ENCODE data around the gene CNTN4.

CNTN4 gene

DNA sequence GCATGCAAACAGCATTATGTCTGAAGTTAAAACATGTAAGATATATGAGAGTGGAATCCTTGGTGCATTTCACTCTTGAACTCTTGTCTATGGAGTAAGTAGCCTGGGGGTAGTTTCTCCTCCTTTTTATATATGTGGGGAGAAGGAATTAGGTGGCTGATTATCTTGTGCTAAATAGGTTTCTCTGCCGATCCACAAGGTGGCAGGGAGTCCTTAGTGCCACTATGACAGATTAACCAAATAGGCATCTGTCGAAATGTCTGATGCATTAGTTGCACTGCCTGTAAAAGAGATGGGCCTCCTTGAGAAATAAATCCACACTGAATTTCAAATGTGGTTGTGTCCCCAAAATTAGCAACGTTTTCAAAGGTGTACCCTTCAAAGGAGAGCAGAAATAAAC, 170.1 kb downstream of the CNTN4 start:
- peak in 1 of 3 experiments; percentile 6 for DNase-seq

DNA sequence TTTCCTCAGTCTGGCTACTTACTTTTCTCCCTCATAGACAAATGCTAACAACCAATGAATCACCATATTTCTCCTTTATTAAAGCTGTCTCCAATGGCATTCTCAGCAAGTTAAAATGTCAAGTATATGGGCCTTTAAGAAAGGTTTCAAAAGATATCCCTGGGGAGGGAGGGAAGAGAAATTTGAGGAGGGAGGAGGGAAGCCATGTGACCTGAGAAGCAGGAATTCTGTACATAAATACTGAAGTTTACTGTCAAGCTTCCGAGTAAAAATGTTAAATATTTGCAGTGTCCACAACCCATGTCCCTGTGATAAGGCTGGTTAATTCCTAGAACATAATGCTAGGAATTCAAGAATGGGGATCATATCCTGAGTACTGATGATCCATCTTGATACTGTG, 175.9 kb downstream of the CNTN4 start:
- DNase-seq, result no peak

DNA sequence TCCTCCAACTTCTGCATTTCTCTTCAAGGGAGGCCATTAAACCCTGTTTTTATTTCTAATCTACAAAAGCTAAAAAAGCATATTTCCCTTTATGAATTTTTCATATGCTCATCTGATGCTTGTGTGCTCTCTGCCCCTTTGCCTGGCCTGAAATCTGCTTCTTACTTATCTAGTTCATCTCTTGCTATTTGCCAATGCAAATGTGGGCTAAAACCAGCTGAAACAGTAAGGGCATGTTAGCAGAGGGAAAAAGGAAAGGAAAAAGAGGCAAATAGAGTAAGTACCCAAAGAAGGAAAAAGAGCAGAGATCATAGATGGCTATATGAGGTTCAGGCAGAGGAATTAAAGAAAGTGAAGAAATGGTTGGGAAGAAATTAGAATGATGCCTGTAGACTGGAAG, 185.2 kb downstream of the CNTN4 start:
- no peak for DNase-seq

DNA sequence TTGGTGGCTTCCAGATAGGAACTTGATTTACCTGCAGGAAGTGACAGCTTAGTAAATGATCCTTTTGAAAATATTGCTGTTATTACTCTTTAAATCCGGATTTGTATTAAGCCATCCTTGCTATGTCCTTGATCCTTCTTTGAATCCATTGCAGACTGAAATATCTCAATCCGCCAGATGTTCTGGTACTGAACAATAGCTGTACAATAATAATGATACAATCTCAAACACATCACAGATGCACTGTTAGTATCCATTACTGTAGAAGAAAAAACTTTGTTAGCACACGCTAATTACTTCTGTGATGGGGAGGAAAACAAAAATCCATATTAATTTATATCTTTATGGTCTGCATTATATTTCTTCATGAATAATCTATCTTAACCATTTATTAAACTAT, 202.3 kb downstream of the CNTN4 start:
- no peak for DNase-seq

DNA sequence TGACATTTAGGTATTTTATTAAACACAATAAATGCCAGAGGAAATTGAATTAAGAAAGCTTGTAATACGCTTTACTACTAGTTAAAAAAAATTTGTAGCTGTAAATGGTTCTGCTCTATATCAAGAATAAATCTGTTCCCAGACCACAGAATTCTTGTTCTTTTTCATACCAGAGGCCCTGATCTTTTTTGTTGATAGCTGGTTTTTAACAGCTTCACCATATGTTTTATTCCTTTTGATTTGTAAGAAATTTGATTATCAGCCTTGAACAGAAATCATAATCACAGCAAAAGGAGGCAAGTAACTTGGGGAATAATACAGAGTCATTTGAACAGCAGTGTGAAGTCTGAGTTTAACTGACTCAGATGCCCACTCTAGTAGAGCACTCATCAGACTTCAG, 202.7 kb downstream of the CNTN4 start:
- DNase-seq, result no peak

DNA sequence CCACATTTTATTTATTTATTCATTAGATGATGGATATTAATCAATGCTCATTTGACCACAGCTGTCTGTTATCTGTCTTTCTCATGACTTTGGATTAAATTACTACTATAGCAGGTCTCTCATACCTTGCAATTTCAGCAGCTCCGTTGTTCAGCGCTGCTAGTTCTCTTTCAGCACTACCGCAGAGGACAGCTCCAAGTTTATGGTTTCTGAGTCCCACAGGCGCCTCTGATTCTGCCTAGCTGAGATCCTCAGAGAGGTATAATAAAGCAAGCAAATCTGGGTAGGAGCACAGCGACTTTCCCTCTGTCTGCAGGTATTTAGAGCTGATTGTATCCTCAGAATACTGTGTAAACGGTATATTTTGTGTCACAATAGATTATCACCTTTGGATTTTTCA, 204.9 kb downstream of the CNTN4 start:
- no peak for DNase-seq

DNA sequence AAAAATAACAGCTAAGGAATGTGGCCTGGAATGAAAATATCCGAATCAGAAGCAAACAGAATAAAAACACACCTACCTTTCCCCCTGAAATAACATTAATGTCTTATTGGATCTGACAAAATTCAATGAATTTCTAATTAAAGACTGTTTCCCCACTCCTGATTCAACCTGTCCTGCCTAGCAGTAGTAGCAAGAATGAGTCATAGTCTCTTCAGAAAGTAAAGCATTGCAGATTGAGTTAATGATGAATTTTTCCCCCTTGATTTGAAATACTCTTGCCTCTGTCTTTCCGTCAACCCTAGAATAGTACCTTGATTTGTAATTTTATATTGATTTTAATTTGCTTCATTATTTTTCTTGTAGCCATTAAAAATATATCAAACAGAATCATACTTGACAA, 212.4 kb downstream of the CNTN4 start:
- DNase-seq, result no peak

DNA sequence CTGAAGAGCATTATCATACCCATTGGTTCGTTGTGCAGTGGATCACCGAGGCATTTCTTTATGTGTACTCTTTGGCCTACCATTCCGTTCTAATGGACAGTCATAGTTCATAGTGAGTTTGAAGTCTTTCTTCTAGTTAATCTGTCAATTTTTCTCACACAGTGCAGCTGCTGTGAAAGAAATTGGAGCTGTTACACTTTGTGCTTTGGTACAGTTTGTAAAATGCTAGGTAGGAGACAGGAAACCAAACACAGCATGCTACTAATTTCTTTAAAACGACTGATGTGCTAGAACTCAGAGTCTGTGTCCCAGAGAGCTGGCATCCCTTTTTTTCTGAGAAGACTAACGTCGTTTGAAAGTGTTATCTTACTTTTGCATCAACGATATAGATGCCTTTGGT, 218.9 kb downstream of the CNTN4 start:
- no peak for DNase-seq

DNA sequence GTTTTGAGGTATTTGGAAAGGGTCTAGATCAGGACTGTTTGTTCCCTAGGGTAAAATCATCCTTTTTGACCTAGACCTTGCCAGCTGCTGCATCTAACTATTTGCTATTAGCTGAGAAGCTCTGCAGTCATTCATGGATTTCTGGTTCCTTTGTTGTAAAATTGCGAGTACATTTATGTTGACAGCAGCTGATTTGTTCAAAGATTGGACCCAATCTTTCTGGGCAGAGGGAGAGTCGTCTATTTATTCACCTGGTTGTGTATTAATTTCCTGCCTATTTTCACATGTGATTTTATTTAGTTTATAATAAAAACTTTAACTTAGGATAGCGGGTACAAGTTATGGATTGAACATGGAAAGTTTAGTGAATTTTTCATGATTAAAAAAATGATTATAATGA, 236.3 kb downstream of the CNTN4 start:
- peak in 1 of 3 experiments; percentile 18 for DNase-seq

DNA sequence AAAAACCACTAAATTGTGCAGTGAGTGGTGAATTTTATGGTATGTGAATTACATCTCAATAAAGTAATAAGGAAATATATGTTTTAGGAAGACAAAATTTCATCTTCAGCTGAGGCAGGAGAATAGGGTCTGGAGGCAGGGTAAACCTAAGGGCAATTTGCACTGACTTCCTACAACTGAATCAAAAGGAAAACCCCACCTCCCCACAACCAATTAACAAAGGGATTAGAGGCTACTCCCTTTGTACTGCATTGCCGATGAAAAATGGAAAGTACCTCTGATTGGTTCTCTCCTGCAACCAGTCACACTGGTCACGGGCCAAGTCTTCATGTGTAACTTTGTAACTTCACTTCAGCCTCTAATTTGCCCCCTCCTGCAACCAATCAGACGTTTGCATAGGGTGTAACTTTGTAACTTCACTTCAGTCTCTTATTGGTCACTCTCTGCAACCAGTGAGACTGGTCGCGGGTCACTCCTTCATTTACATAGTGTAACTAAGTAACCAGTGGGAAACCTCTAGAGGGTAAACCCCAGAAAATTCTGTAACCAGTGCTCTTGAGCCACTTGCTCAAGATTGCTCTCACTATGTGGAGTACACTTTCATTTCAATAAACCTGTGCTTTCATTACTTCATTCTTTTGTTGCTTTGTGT, 244.5 kb downstream of the CNTN4 start:
- DNase-seq, result no peak

DNA sequence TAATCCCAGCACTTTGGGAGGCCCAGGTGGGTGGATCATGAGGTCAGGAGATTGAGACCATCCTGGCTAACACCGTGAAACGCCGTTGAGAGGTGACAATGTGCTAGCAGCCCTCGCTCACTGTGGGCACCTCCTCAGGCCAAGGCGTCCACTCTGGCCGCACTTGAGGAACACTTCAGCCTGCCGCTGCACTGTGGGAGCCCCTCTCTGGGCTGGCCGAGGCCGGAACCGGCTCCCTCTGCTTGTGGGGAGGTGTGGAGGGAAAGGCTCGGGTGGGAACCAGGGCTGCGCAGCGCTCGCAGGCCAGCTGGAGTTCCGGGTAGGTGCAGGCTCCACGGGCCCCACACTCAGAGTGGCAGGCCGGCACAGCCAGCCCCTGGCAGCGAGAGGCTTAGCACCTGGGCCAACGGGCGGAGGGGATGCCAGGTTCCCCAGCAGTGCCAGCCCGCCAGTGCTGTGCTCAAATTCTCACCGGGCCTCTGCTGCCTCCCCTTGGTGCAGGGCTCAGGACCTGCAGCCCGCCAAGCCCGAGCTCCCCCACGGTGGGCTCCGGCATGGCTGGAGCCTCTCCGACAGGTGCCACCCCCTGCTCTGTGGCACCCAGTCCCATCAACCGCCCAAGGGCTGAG, 253.6 kb downstream of the CNTN4 start:
- DNase-seq, result no peak

DNA sequence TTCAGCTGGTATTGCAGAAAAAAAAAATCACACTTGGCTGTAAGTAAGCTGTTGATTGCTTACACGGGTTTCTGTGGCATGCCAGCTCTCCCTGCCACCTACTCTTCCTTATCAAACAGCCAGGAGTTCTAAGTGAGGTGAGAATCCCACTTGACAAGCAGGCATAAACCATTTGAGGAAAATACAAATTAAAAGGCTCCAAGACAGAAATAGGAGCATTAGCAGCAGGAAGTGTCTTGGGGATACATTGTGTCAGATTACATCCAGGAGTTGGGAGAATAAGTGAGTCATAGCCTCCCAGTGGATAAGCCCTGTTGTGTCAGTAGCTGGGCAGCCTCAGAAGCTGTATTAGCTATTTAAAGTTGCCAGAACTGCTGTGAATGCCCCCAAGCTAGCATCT, 256.0 kb downstream of the CNTN4 start:
- DNase-seq, result peak in 2 of 3 experiments; percentile 4 to 22

DNA sequence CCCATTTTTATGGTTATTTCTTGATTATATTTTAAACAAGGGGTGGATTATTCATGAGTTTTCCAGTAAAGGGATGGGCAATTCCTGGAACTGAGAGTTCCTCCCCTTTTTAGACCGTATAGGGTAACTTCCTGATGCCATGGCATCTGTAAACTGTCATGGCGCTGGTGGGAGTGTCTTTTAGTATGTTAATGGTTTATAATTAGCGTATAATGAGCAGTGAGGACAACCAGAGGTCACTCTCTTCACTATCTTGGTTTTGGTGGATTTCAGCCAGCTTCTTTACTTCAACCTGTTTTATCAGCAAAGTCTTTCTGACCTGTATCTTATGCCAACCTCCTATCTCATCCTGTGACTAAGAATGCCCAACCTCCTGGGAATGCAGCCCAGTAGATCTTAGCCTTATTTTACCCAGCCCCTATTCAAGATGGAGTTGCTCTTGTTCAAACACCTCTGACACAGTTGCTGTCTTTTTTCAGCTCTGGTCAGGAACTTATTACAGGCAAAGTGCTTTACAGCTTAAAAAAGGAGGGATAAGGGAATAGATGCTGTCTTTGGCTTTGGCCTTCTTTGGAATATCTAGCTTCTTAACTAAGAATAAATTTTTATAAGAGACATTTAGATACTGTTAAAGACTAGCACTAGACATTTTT, 257.8 kb downstream of the CNTN4 start:
- DNase-seq, result no peak

DNA sequence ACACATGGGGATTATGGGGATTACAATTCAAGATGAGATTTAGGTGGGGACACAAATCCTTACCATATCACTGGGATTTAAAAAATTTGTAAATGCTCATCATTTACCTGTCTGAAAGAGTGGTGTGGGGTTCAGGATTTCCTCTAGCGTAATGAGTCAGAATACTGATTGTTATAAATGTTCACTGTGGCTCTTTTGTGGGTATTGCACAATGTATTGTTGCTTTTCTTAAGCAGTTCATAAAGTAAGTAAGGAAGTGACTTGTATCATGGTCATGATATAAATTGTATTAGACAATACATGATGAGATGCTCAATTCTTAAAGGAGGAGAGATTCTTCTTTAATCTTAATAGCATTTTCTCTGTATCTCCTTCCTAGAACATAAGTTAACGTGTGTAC, 262.1 kb downstream of the CNTN4 start:
- no peak for DNase-seq

DNA sequence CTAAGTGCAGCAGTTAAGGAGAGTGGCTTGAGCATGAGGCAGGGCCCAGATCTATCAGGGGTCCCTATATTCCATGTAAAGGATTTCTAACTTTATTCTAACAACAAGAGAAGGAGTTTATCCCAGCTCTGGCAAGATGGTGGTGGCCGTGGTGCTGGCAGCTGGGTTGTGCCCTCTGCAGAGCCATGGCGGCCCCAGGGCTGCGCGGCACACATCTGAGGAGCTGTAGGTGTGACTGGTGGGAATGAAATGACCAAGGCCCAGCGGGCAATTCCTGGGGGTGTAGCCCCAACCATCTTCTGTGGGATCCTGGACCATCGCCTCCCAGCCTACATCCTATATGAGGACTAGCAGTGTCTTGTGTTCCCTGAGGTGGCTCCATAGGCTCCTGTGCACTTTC, 263.5 kb downstream of the CNTN4 start:
- no peak for DNase-seq

DNA sequence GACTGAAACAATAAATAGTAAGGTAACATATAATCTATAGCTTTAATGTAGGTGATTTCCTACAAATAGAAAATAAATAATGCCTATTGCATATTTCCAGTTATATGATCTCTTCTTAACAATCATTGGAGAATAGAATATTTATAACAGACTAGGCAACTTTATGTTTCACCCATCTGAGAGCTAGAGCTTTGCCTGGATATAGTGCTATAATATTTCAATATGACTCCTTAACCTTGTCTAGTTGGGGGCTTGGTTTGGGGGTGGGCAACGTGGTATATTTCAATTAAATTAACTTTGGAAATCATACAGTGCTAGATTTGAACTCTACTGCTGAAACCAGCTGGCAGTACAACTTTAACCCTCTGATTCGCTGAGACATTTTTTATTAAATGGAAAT, 265.2 kb downstream of the CNTN4 start:
- no peak for DNase-seq

DNA sequence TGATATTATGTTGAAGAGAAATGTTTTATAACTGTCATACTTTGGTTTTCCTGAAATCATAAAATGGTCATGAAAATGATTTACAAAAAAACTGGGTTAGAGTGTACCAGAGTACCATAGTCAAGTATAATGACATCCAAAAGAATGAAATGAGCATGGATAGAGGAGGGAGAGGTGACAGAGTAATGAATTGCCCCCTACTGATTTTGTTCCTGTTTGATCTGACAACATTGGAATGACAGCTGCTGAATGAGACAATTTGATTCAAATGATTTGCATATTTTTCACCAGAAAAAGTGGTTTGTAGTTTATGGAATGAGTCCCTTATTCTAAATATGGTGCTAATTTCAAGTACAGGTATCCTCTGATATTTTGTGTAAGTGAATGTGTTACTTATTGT, 271.7 kb downstream of the CNTN4 start:
- DNase-seq, result no peak

DNA sequence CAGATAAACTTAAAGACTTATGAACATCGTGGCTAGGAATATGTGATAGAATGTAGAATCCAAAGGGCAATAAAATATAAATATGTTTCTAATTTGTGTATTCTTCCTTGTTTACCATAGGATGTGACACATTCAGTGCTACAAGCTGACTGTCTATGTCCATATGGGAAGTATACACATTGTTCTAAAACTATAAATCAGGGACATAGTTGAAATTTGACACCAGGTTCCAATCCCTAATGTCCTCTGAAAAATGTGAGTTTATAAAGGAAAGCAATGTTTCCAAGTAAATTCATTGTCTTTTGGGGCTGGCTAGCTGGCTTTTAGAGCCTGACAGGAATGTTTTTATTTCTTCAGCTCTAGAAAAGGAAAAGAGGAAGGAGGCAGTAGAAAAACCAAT, 273.6 kb downstream of the CNTN4 start:
- no peak for DNase-seq

DNA sequence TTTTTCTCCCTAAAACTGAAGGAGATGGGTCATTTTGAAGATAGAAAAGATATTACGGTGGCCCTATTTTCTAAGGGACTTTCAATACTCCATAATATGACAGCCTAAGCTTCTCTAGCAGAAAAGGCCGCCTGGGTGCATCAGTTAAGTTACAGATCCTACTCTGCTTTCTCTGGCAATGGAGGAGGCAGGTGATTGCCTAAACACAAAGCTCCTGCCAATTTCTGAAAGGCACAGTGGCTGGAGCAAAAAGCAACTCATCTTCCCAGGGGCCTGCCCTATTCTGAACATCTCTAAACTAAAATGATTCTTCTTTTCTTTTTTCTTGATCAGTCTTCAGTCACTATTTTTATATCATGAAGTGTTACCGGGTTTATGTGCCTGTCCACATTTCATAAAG, 276.7 kb downstream of the CNTN4 start:
- no peak for DNase-seq

DNA sequence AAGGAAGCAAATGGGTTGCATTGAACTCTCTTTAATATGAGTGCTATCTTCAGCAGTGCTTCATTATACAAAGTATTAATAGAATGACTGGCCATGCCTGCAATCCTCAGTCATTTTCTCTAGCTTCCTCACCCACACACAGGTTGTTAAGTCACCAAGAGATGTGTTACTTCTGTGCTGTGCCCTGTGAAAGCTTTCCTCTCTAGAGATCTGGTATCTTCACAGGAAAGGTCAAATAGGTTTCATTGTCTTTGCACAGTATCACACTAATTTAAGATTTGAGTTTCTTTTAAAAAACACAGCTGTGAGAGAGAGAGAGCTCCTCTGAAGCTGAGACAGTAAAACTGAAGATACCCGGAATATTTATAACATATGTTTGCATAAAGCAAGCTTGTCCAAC, 278.6 kb downstream of the CNTN4 start:
- DNase-seq, result no peak

DNA sequence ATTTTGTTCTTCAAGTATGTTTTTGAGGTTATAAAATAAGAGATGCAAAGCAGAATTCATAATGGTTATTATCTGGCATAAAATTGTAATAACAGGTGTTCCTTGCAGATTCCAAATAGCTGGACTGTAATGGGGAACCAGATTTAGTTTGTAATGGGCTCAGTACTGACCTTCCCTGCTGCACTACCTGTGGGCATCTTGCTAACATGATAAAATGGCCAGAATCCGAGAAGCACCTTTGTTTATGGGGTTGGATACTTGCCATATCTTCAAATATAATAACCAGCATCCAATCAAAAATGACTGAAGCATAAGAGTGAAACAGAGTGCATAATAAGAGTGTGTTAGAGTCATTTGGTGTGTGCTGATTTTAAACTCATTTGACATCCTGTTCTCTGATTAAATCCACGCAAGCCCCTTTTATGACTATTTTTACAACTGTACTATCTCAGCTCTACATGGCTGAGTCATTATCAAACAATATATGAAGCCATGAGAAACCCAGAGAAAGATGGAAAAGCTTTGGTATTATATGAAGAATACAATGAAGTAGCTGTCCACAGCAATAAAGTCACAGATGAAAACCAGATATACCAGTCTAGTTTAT, 292.4 kb downstream of the CNTN4 start:
- DNase-seq, result no peak

DNA sequence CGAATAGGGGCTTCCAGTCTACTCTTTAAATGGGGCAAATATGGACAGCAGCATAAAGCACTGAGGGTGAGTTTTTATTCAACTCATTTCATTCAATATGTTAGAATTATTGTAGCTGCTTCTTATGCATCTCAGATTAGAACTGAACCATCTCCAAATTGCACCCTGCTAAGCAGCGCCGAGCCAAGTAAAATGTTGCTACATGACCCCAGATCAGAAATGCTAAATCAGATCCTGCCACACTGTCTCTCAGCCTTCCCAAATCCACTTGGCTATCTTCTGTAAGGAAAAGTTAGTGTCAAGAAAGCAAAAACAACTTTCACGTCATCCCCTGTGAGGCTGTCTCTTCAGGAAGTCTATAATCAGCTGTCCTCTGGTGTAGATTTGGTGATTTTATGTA, 293.2 kb downstream of the CNTN4 start:
- DNase-seq, result no peak

DNA sequence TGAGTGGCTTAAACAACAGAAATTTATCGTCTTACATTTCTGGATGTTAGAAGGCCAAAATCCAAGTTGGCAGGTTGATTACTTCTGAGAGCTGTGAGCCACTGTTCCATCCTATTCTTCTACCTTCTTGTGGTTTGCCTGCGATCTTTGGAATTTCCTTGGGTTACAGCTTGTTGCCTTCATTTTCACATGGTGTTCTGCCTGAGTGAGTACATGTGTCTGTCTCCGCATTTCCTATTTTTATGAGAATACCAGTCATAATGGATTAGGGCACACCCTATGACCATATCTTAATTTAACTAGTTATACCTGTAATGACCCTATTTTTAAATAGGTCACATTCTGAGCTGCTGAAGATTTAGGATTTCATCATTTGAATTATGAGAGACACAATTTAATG, 294.3 kb downstream of the CNTN4 start:
- DNase-seq, result peak in 1 of 3 experiments; percentile 7

DNA sequence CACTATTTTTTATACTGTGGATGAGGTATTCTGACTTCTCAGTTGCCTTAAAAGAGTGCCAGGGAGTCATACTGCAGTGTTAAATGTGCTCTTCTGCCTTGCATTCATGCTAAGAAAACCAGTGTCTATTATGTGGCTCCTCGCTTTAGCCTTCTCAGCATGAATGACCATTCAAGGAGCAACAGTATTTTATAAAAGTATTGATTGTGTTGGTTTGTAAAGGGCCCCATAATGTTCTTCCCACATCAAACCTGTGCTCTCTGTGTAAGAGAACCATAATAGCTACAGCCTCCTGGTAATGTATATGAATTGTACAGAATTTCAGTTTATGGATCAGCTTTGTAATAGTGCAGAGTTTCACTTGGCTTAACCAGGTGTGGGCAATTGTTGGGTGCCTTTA, 316.4 kb downstream of the CNTN4 start:
- no peak for DNase-seq

Measured in NCI-H1417 (cell line).